Fibroblast of lung (primary cell): ENCODE results near the gene UBL4A. TPM values are rescaled to one million over a fixed set of nuclear protein-coding genes. Genes with fewer than 3 reads are reported as not detected.

Experiments used
- DNase-seq, 2 donors: peaks; one replicate each; pipeline versions ENCODE4 v3.0.0 to v3.0.0-alpha.2; 2010; ENCODE audit warnings: low read depth in 2 of 2
- H2AFZ ChIP-seq: 2 replicates; pipeline ENCODE4 v1.5.1; 2012; ENCODE audit warnings: low read length, control low read depth, inconsistent platforms
- H3K27ac ChIP-seq: 2 replicates; pipeline ENCODE4 v1.5.1; 2011; ENCODE audit warnings: low read length, control low read depth; ENCODE audit not compliant: insufficient read depth
- H3K27me3 ChIP-seq: 2 replicates; pipeline ENCODE4 v1.5.1; 2011; ENCODE audit warnings: mild to moderate bottlenecking, low read length; ENCODE audit not compliant: control insufficient read depth, insufficient read depth
- H3K36me3 ChIP-seq: 2 replicates; pipeline ENCODE4 v1.5.1; 2011; ENCODE audit warnings: low read length; ENCODE audit not compliant: control insufficient read depth, insufficient read depth
- H3K4me1 ChIP-seq: 2 replicates; pipeline ENCODE4 v1.5.1; 2011; ENCODE audit warnings: low read length; ENCODE audit not compliant: control insufficient read depth, insufficient read depth; ENCODE audit errors: extremely low read depth
- H3K4me2 ChIP-seq: 2 replicates; pipeline ENCODE4 v1.5.1; 2011; ENCODE audit warnings: low read length, control low read depth; ENCODE audit not compliant: insufficient read depth; ENCODE audit errors: extremely low read depth
- H3K4me3 ChIP-seq, 4 experiments: fragments of 200-600 bp in 1 of 4; sonication (generic) in 1 of 4; replicated peaks in 1 of 4; 2 replicates each; pipeline ENCODE4 v1.5.1; 2011 to 2016; ENCODE audit warnings: low read length in 4 of 4, low read depth in 3 of 4, mild to moderate bottlenecking in 3 of 4, control low read depth in 2 of 4, inconsistent platforms in 1 of 4, mixed read lengths in 1 of 4; ENCODE audit not compliant: insufficient read depth in 1 of 4; ENCODE audit errors: control extremely low read depth in 1 of 4
- H3K79me2 ChIP-seq: 2 replicates; pipeline ENCODE4 v1.5.1; 2012; ENCODE audit warnings: mild to moderate bottlenecking, low read length, inconsistent platforms; ENCODE audit not compliant: control insufficient read depth, insufficient read depth
- H3K9ac ChIP-seq: 2 replicates; pipeline ENCODE4 v1.5.1; 2011; ENCODE audit warnings: mild to moderate bottlenecking, low read length, control low read depth; ENCODE audit not compliant: insufficient read depth
- H3K9me3 ChIP-seq: 2 replicates; pipeline ENCODE4 v1.5.1; 2012; ENCODE audit warnings: low read depth, low read length; ENCODE audit not compliant: control insufficient read depth, insufficient read depth
- H4K20me1 ChIP-seq: 2 replicates; pipeline ENCODE4 v1.5.1; 2011; ENCODE audit warnings: low read length; ENCODE audit not compliant: control insufficient read depth, insufficient read depth; ENCODE audit errors: extremely low read depth
- EZH2 ChIP-seq: IDR thresholded peaks from 2 replicates; pipeline ENCODE4 v1.5.1; 2012; ENCODE audit warnings: low read length, control low read depth, mild to moderate bottlenecking; ENCODE audit errors: missing control alignments
- polyA plus RNA-seq, 2 donors: library from polyadenylated mRNA; depleted of rRNA in 1 of 2; stranded (reverse) in 1 of 2; unstranded in 1 of 2; fragments of >200 nt; gene quantifications; 2 replicates each; pipeline ENCODE4 v1.2.1, GENCODE V29; 2011 to 2012; ENCODE audit warnings: missing spikeins in 1 of 2
- total RNA-seq: library from RNA; depleted of rRNA; stranded (reverse); fragments of >200 nt; gene quantifications from 2 replicates; pipeline ENCODE4 v1.2.1, GENCODE V29; 2014
- TF ChIP-seq, protein P1 (sequence below), 2 donors: IDR thresholded peaks in 1 of 2; conservative IDR thresholded peaks in 1 of 2; 1 replicate in 1 of 2; 2 replicates in 1 of 2; pipeline ENCODE4 v1.5.1; 2011 to 2012; ENCODE audit warnings: low read length in 2 of 2, control low read depth in 1 of 2, inconsistent platforms in 1 of 2, low read depth in 1 of 2, mild to moderate bottlenecking in 1 of 2

UBL4A gene
- total and polyA plus RNA-seq, 2 donors (not counting 1 experiment from before 2014, with no cell fraction given): 17.9 to 42.8 TPM

- no peaks in the 10 kb centered on the region for H3K9me3 ChIP-seq
- H2AFZ ChIP-seq: no peak overlapping the region
- no peak overlapping the region for H3K4me3 ChIP-seq
- no peaks in the 10 kb centered on the region for H3K27me3 ChIP-seq
- no peak overlapping the region for H3K27ac ChIP-seq
- H3K79me2 ChIP-seq: peaks cover 4% of the 10 kb centered on the region
- TF ChIP-seq, protein P1, sequence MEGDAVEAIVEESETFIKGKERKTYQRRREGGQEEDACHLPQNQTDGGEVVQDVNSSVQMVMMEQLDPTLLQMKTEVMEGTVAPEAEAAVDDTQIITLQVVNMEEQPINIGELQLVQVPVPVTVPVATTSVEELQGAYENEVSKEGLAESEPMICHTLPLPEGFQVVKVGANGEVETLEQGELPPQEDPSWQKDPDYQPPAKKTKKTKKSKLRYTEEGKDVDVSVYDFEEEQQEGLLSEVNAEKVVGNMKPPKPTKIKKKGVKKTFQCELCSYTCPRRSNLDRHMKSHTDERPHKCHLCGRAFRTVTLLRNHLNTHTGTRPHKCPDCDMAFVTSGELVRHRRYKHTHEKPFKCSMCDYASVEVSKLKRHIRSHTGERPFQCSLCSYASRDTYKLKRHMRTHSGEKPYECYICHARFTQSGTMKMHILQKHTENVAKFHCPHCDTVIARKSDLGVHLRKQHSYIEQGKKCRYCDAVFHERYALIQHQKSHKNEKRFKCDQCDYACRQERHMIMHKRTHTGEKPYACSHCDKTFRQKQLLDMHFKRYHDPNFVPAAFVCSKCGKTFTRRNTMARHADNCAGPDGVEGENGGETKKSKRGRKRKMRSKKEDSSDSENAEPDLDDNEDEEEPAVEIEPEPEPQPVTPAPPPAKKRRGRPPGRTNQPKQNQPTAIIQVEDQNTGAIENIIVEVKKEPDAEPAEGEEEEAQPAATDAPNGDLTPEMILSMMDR (conservative IDR thresholded peaks at IDR 0.05 in 1 of 2, IDR thresholded peaks at IDR 0.05 in 1 of 2; ENCODE audit: low read depth in 1 of 2, low read length in 2 of 2): no peak
- no peak for TF ChIP-seq EZH2
- no peak overlapping the region for H3K9ac ChIP-seq
- no peak overlapping the region for H3K4me2 ChIP-seq
- no peaks in the 10 kb centered on the region for H4K20me1 ChIP-seq
- DNase-seq: no peak
- H3K36me3 ChIP-seq: peaks cover 5% of the 10 kb centered on the region
- H3K4me1 ChIP-seq: peaks cover 2% of the 10 kb centered on the region
These were observed 1.3 kb upstream of the UBL4A start for GRCh38 chrX:154487518-154488290.

GRCh38 chrX:154486052-154486395 is 391 bp downstream of the UBL4A start:
- no peak for DNase-seq
- no peak overlapping the region for H3K27ac ChIP-seq
- peak overlapping the region; percentile 58 for H3K9ac ChIP-seq
- no peak for TF ChIP-seq EZH2
- TF ChIP-seq, protein P1 (conservative IDR thresholded peaks at IDR 0.05 in 1 of 2, IDR thresholded peaks at IDR 0.05 in 1 of 2; ENCODE audit: low read depth in 1 of 2, low read length in 2 of 2): no peak
- H3K27me3 ChIP-seq: no peaks in the 10 kb centered on the region
- H3K4me2 ChIP-seq: peak overlapping the region; percentile 48
- peaks cover 2% of the 10 kb centered on the region for H3K4me1 ChIP-seq
- H4K20me1 ChIP-seq: no peaks in the 10 kb centered on the region
- peak overlapping the region; percentile 29 to 62 (median 47) for H3K4me3 ChIP-seq
- peaks cover 4% of the 10 kb centered on the region for H3K79me2 ChIP-seq
- no peaks in the 10 kb centered on the region for H3K9me3 ChIP-seq
- H2AFZ ChIP-seq: no peak overlapping the region
- peaks cover 5% of the 10 kb centered on the region for H3K36me3 ChIP-seq

- peaks cover 4% of the 10 kb centered on the region for H3K79me2 ChIP-seq
- peak overlapping the region; percentile 48 for H3K4me2 ChIP-seq
- H3K9me3 ChIP-seq: no peaks in the 10 kb centered on the region
- TF ChIP-seq, protein P1 (conservative IDR thresholded peaks at IDR 0.05 in 1 of 2, IDR thresholded peaks at IDR 0.05 in 1 of 2; ENCODE audit: low read depth in 1 of 2, low read length in 2 of 2): no peak
- no peak for TF ChIP-seq EZH2
- no peaks in the 10 kb centered on the region for H4K20me1 ChIP-seq
- H3K27ac ChIP-seq: no peak overlapping the region
- peak overlapping the region; percentile 58 for H3K9ac ChIP-seq
- no peaks in the 10 kb centered on the region for H3K27me3 ChIP-seq
- H3K36me3 ChIP-seq: peaks cover 5% of the 10 kb centered on the region
- DNase-seq: no peak
- H3K4me3 ChIP-seq: peak overlapping the region; percentile 33 to 62 (median 47)
- peaks cover 2% of the 10 kb centered on the region for H3K4me1 ChIP-seq
- H2AFZ ChIP-seq: no peak overlapping the region
These were observed 1.0 kb downstream of the UBL4A start for GRCh38 chrX:154485150-154486051.
